HG03565 (cell line): Measurements from ENCODE around the gene RNLS.

ENCODE experiments used
- ATAC-seq: cut with Tn5 transposase; IDR thresholded peaks from one replicate; pipeline ENCODE4 v1.9.1; 2021; ENCODE audit warnings: mild to moderate bottlenecking, moderate library complexity; ENCODE audit not compliant: unreplicated experiment

Gene RNLS

GRCh38 chr10:88525371-88526069, 57.6 kb downstream of the RNLS start:
- no peak for ATAC-seq

GRCh38 chr10:88523739-88524400, 59.2 kb downstream of the RNLS start:
- no peak for ATAC-seq

- no peak for ATAC-seq
These were observed 60.4 kb downstream of the RNLS start for GRCh38 chr10:88522715-88523114.

- ATAC-seq, result no peak
These were observed 61.3 kb downstream of the RNLS start for GRCh38 chr10:88521791-88522190.

GRCh38 chr10:88515235-88515634, 67.9 kb downstream of the RNLS start:
- ATAC-seq, result no peak

GRCh38 chr10:88512599-88512998, 70.5 kb downstream of the RNLS start:
- ATAC-seq, result no peak

- ATAC-seq, result no peak
These were observed 74.3 kb downstream of the RNLS start for GRCh38 chr10:88508796-88509195.

- ATAC-seq, result no peak
These were observed 75.2 kb downstream of the RNLS start for GRCh38 chr10:88507826-88508453.

GRCh38 chr10:88507404-88507803, 75.7 kb downstream of the RNLS start:
- no peak for ATAC-seq

- no peak for ATAC-seq
These were observed 77.4 kb downstream of the RNLS start for GRCh38 chr10:88505680-88506215.

GRCh38 chr10:88505265-88505664, 77.9 kb downstream of the RNLS start:
- no peak for ATAC-seq

- ATAC-seq, result no peak
These were observed 82.5 kb downstream of the RNLS start for GRCh38 chr10:88500656-88501055.

GRCh38 chr10:88499569-88500470, 83.3 kb downstream of the RNLS start:
- no peak for ATAC-seq

- no peak for ATAC-seq
These were observed 85.2 kb downstream of the RNLS start for GRCh38 chr10:88497913-88498312.

GRCh38 chr10:88494537-88494936, 88.6 kb downstream of the RNLS start:
- no peak for ATAC-seq

GRCh38 chr10:88493691-88494483, 89.2 kb downstream of the RNLS start:
- ATAC-seq, result no peak

- no peak for ATAC-seq
These were observed 91.8 kb downstream of the RNLS start for GRCh38 chr10:88491314-88491713.

- no peak for ATAC-seq
These were observed 92.7 kb downstream of the RNLS start for GRCh38 chr10:88490231-88490980.

GRCh38 chr10:88489107-88489506, 94.0 kb downstream of the RNLS start:
- ATAC-seq, result no peak
